Right atrium auricular region (tissue), 2 donors: ENCODE measurements around the gene NCKAP5L. TPM values are rescaled to one million over a fixed set of nuclear protein-coding genes. Genes with fewer than 3 reads are reported as not detected.

ENCODE experiments used
- DNase-seq: peaks from one replicate; pipeline ENCODE4 v3.0.0-alpha.2; 2019; ENCODE audit warnings: low spot score
- H3K27ac ChIP-seq, 2 donors: fragments of 200-600 bp; sonication (generic); 1 replicate in 1 of 2; 2 replicates in 1 of 2; pipeline ENCODE4 v1.5.1; 2016 to 2019
- H3K27me3 ChIP-seq, 2 donors: fragments of 200-600 bp; sonication (generic); one replicate each; pipeline versions ENCODE4 v1.5.1 to v1.6.0; 2017 to 2019
- H3K36me3 ChIP-seq: fragments of 200-600 bp; sonication (generic); one replicate; pipeline ENCODE4 v1.5.1; 2016
- H3K4me1 ChIP-seq, 2 donors: fragments of 200-600 bp; sonication (generic); one replicate each; pipeline versions ENCODE4 v1.5.1 to v1.6.0; 2017 to 2019
- H3K4me3 ChIP-seq, 2 donors: fragments of 200-600 bp; sonication (generic); 1 replicate in 1 of 2; 2 replicates in 1 of 2; pipeline ENCODE4 v1.5.1; 2017 to 2019; ENCODE audit warnings: mild to moderate bottlenecking in 1 of 2, moderate library complexity in 1 of 2
- H3K9me3 ChIP-seq, 2 donors: fragments of 200-600 bp; sonication (generic); one replicate each; pipeline ENCODE4 v1.5.1; 2019
- CTCF ChIP-seq, 2 donors: fragments of 200-600 bp; sonication (generic); IDR thresholded peaks; one replicate each; pipeline ENCODE4 v1.5.1; 2019; ENCODE audit warnings: antibody characterized with exemption in 2 of 2
- total RNA-seq, 2 donors: library from RNA; depleted of rRNA; stranded (reverse); fragments of >200 nt; gene quantifications; one replicate each; pipeline ENCODE4 v1.1.0, GENCODE V29; 2016

NCKAP5L gene
- total RNA-seq, 2 donors from 2014 or later: 18.6 to 18.7 TPM

GRCh38 chr12:49823350-49823749, 4.9 kb downstream of the NCKAP5L start:
- Histone ChIP-seq H3K4me1 (peaks cover 0 to 71% of the 10 kb centered on the region in 2 donors), H3K27me3 (no peaks in the 10 kb centered on the region), H3K27ac (no peak overlapping the region), H3K9me3 (no peaks in the 10 kb centered on the region), H3K36me3 (peaks cover 18% of the 10 kb centered on the region), H3K4me3 (no peak overlapping the region)
- TF ChIP-seq CTCF (IDR thresholded peaks at IDR 0.05): no peak
- no peak for DNase-seq

- Histone ChIP-seq H3K27me3 (no peaks in the 10 kb centered on the region), H3K36me3 (peaks cover 18% of the 10 kb centered on the region), H3K4me1 (peaks cover 0 to 62% of the 10 kb centered on the region in 2 donors), H3K4me3 (no peak overlapping the region), H3K9me3 (no peaks in the 10 kb centered on the region), H3K27ac (peak overlapping the region; percentile 19 to 50)
- no peak for DNase-seq
- TF ChIP-seq CTCF (IDR thresholded peaks at IDR 0.05): no peak
Measured at GRCh38 chr12:49821373-49822287, 6.6 kb downstream of the NCKAP5L start.

GRCh38 chr12:49819786-49820185, 8.4 kb downstream of the NCKAP5L start:
- Histone ChIP-seq H3K4me3 (no peak overlapping the region), H3K27me3 (no peaks in the 10 kb centered on the region), H3K27ac (peak overlapping the region in 1 of 2 donors; percentile 19), H3K36me3 (peaks cover 18% of the 10 kb centered on the region), H3K9me3 (no peaks in the 10 kb centered on the region), H3K4me1 (peaks cover 0 to 49% of the 10 kb centered on the region in 2 donors)
- no peak for TF ChIP-seq CTCF (IDR thresholded peaks at IDR 0.05)
- no peak for DNase-seq

GRCh38 chr12:49818241-49818895, 9.8 kb downstream of the NCKAP5L start:
- Histone ChIP-seq H3K36me3 (peaks cover 17% of the 10 kb centered on the region), H3K9me3 (no peaks in the 10 kb centered on the region), H3K27ac (no peak overlapping the region), H3K4me3 (no peak overlapping the region), H3K27me3 (no peaks in the 10 kb centered on the region), H3K4me1 (peaks cover 0 to 35% of the 10 kb centered on the region in 2 donors)
- DNase-seq: no peak
- TF ChIP-seq CTCF (IDR thresholded peaks at IDR 0.05): no peak

- no peak overlapping the region for H3K27ac ChIP-seq
- H3K27me3 ChIP-seq: no peaks in the 10 kb centered on the region
- TF ChIP-seq CTCF (IDR thresholded peaks at IDR 0.05): no peak
- no peak for DNase-seq
- H3K4me3 ChIP-seq: no peak overlapping the region
- no peaks in the 10 kb centered on the region for H3K9me3 ChIP-seq
- no peaks in the 10 kb centered on the region for H3K36me3 ChIP-seq
- H3K4me1 ChIP-seq: peaks cover 0 to 38% of the 10 kb centered on the region in 2 donors
Measured at GRCh38 chr12:49813131-49813530, 15.1 kb downstream of the NCKAP5L start.
